ENCODE data around the gene CCDC178.
"Not testable (repeated sequence)": the region's sequence is repeated elsewhere in the genome, so short reads cannot be mapped to it uniquely, and the experiment has no call there.

The CCDC178 gene

DNA sequence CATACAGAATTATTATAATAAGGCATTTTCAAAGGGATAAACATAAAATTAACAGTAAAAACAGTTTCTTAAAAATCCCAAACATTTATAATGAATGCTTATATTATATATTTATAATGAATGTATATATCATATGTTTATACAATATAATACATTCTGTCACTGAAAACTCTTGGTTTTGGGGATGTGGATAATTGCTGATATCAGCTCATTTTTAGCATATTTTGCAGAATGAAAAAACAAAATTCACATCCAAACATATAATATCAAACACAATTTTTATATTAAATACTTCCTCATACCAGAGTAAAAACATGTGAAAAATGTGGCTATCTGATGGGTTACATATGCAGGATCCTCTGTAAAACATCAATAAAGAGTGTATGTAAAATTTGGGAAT is 465.0 kb downstream of the CCDC178 start:
- DNase-seq: no peak

DNA sequence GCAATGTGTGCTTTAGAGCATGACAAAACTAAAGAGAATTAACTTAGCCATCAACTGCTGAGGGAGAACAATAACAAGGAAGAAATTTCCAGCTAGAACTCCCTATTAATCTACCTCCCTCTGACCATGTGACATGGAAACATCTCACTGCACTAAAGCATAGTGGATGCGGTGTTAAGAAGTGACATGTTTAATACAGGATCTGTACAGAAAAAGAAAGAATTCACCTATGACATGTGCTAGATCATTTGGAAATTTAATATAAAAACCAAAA is 465.4 kb downstream of the CCDC178 start:
- DNase-seq: no peak

DNA sequence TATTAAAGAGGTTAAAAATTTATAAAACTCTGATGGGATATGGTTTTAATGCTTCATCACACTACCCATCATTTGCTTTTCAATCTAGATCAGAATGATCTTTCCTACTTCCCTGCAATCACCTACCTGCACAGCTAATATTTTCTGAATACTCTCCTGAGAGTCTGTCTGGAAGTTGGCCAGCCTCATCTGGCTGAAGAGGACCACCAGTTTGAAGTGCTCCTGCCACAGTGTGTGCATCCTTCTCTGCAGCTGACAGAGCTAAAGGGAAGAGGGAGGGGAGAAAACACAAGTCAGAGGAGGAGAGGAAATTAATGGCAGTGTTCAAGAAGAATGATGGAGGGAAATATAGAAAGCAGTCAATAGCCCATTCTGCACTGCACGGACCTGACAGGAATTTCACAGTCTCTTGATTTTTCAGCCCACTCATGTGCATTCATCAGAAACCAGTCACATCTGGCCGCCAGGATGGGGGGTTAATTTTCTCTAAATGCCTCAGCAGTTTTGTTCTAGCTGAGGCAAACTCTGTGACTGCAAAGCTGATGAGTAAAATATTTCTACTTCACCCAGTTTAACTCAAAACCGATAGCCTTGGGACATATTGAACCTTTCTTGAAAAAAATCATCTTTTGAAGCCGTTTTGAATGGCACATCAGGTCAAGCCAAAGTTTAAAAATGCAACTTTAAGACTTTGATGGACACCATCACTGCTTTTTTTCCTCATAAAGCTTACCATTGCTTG is 465.9 kb downstream of the CCDC178 start:
- DNase-seq: no peak

DNA sequence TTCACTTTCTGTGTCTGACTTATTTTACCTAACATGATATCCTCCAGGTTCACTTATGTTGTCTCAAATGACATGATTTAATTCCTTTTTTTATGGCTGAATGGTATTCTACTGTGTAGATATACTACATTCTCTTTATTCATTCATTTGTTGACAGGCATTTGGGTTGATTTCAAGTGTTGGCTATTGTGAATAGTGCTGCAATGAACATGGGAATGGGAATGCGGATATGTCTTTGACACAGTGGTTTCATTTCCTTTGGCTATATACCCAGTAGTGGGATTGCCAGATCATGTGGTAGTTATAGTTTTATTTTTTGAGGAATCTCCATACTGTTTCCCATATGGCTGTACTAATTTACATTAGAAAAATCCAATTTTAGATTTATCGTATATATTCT is 472.3 kb downstream of the CCDC178 start:
- no peak for DNase-seq

DNA sequence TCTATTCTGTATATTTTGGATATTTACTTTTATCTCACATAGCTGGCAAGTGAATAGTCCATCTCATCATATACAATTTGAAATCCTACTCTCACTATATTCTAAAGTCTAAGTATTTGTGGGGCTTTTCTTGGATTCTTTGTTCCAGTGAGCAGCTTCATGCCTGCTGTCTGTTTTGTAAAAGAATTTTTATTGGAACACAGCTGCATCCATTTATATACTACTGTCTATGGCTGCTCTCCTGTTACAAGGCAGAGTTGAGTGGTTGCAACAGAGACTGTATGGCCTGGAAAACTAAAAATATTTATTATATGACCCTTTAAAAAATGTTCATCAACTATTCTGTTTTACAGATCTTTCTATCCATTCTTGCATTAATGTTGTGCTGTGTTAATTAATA is 474.4 kb downstream of the CCDC178 start:
- no peak for DNase-seq

DNA sequence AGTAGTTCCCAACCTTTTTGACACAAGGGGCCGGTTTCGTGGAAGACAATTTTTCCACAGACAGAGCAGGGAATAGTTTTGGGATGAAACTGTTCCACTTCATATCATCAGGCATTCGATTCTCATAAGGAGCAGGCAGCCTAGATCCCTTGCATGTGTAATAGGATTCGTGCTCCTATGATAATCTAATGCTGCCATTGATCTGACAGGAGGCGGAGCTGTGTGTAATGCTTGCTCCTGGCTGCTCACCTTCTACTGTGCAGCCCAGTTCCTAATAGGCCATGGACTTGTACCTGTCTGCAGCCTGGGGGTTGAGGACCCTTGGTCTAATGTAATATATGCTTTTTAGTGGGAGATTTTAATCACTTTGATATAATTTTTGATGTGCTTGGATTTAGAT is 479.0 kb downstream of the CCDC178 start:
- DNase-seq: no peak

DNA sequence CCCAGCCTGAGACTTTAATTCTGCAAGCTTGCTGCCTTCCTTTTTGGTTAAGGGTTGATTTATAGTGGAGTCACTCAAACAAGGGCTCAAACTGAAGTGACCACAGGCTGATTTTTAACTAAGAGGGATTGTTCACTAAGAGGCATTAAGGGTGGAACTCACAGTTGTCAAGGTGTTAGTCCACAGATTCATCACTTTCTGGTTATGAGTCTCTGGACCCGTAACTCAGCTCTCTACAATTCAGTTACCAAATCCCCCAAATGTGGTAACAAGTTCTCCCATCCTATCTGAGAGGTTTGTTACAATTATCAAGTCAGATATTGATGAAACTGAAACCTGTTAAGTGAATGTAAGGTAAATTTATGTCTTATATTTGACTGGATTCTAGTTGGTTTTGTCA is 481.8 kb downstream of the CCDC178 start:
- no peak for DNase-seq

DNA sequence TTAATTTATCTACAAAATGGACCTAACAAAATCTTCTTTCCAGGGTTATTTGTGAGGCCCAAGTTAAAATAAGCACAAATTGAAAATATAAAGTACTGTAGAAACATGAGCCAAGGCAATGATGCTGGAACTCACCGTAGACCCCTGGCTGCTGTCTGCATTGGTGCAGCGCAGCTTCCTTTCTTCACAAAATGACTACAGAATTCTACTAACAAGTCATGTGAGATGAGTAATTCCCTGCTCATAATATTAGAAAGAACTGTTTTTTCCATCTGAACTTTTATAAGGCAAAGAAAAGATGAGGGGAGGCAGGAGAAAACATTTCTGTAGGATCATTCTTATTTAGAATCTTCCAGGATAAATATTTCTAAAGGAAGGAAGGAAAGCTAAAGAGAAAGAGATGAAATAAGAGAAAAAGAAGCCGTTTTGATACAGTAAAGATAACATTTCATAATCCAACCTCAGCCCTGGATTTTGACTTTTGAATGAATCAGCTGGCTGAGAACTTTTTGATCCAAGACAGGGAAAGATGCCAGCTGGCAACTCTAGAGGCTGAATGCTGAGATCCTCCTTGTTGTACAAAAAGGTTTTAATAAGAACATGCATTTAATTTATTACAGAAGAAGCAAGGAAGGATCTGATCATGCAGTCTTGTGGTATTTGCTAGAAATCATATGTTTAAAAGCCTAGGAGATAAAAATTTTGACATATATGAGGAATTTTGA is 483.8 kb downstream of the CCDC178 start:
- no peak for DNase-seq

DNA sequence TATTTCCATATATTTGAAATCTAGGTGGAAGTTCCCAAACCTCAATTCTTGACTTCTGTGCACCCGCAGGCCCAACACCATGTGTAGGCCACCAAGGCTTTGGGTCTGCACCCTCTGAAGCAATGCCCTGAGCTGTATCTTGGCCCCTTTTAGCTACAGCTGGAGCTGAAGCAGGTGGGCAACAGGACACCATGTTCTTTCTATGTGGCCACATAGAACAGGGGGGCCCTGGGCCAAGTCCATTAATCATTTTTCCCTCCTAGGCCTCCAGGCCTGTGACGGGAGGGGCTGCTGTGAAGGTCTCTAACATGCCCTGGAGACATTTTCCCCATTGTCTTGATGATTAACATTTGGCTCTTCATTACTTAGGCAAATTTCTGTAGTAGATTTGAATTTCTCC is 488.2 kb downstream of the CCDC178 start:
- DNase-seq: not testable (repeated sequence)

DNA sequence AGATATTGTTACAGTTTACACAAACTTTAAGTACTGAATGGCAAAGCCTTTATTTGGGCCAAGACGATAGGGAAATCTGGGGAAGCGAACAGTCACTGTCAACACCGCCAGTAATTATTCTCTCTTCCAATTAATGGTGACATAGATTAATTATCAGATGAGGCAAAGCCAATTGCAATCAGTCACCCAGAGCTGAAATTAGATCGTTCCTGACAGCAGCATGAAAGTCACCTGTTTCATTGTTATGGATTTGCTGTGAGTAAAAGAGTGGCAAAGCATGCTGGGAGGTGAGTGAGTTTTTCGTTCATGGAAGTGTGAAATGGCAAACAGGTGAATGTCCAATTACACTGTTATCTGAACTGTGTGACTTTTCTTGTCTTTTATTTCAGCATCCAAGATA is 502.9 kb downstream of the CCDC178 start:
- no peak for DNase-seq

DNA sequence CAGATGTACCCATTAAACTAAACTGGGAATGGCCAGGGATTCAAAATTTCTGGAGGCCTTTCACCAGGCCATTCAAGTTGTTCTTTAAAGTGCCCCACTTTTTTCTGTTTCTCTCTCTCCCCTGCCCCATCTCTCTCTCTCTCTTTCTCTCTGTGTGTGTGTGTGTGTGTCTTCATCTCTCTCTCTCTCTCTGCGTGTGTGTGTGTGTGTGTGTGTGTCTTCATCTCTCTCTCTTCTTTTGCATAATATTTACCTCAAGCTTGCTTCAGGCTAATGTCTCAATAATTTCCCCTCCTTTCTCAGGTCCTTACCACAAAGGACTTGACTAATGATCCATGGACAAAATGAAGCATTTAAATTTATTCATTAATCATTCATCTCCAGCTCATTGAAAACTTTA is 503.5 kb downstream of the CCDC178 start:
- DNase-seq: no peak

DNA sequence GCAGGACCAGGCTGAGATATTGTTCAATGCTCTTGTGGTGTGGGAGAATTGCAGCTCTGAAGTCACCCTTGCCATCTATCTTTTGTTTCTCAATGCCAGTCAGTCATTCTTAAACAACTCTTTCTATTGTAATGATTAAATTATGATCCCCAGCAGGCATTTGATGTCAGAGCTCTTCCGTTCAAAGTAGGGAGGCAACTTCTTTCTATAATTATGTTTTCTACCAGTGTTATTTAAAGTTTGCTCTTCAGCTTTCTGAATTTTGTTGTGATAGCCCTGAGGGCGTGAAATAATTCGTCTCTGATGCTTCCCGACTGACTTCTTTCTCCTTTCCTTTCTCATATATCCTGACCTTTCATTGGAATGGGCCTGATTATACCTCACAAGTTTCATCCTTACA is 506.3 kb downstream of the CCDC178 start:
- no peak for DNase-seq

DNA sequence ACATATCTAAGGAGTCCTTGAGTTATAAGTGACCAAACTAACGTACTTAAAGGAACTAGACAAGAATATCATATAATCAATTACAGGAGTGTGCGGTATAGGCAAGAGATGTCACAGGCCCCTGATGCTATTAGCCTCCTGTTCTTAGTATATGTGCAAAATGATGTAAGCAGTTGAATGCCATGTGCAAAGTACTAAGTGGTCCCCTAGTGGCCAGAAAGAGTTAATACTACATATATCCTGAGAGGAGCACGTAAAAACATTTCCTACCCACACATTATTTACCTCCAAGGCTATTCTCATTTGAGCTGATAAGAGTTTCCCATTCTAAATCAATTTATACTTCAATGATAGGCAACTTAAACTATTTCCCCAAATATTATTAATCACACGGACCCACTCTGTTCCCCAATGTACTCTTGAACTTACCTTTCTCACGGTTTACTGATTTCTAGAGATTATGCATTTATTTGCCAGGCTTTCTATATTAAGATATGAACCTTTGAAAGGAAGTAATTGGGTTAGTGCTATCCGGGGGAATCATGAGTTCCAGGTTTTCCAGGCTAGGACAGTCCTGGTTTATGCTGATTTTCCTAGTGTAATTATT is 509.7 kb downstream of the CCDC178 start:
- peak; percentile 74 to 85 for DNase-seq

DNA sequence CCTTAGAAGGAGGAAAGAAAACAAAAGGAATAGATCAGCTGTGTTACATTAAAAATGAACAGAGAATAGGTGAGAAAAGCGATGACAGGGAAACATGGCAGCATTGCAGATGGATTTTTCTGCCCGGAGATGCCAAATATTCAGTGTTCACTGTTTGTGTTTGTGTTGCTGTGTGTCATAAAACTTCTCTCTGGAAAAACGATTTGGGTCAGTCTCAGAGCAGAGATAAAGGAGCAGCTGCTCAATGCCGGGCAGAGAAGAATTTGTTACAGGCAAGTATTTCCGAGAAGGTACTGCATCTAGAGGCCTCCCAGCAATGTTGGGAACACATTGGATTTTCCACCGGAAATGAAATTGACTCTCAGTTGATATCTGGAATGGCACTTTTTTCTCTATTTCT is 511.3 kb downstream of the CCDC178 start:
- no peak for DNase-seq

DNA sequence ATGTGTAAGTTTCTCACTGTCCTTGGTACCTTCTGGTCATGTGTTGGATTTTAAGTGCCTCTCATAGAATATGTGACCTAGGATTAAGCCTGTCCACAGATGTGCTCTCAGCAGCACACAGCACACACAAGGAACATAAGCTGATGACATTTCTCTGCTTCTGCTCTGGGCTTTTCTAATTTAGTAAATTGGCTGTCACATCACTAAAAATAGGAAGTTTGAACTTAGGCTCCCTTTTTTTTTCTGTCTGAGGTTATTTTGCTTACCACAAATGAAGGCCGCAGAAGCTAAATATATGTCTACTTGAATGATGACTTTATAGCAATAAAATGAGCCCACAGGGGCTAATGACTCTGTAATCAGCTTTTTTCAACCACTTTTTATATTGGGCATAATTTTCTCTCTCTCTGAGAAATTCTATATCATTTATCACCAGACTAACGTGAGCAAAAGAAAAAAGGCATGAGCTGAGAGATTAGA is 517.5 kb downstream of the CCDC178 start:
- DNase-seq: peak; percentile 88

DNA sequence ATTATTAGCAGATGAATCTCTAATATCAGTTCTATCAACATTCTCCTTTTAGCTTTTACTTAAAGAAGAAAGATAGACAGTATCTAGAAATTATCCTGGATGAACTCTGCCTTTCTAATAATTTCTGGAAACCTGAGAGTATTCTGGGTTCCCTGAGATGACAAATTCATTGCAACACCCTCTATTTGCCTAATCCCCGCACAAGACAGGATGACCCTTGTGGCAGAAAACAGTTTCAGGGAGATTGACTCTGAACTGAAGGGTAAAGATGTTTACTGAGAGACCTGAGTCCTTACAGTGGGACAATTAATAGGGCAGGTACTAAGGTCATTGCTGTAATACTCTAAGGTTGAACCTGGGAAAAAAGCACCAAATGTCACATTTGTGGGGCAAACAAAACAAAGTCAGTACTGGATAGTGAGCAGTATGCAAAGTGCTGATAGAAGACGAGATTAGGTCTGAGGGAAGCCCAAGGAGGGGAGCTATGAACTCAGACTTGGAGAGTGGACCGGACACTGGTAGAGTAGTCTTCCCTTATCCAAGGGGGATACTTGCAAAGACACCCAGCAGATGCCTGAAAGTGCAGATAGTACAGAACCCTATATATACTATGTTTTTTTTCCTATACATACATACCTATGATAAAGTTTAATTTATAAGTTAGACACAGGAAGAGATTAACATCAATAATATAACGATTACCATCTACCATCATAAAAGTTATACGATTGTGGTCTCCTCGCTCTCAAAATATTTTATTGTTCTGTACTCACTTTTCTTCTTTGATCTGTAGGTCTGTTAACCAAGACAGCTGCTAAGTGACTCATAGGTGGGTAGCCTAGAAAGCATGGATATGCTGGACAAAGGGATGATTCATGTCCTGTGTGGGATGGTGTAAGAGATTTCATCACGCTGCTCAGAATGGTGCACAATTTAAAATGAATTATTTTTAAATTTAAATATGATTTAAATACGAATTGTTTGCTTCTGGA is 519.4 kb downstream of the CCDC178 start:
- peak; percentile 54 to 68 for DNase-seq

DNA sequence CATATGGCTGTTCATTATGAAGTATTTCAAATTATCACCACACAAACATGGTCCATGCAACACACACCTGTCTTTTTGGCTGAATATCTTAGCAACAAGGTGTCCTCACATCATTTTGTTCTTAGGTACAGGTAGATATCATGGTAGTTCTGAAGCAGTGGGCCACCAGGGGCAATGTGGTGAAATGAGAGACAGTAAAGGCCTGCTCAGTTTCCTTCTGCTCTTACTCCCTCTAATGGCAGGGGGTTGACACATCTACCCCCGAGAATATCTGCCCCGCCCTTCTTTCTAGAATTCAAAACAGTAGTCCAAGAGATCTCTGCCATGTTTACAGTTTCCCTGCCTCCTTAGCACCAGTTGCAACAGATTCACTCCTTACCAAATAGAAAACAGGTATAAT is 520.7 kb downstream of the CCDC178 start:
- DNase-seq: peak; percentile 83 to 84

DNA sequence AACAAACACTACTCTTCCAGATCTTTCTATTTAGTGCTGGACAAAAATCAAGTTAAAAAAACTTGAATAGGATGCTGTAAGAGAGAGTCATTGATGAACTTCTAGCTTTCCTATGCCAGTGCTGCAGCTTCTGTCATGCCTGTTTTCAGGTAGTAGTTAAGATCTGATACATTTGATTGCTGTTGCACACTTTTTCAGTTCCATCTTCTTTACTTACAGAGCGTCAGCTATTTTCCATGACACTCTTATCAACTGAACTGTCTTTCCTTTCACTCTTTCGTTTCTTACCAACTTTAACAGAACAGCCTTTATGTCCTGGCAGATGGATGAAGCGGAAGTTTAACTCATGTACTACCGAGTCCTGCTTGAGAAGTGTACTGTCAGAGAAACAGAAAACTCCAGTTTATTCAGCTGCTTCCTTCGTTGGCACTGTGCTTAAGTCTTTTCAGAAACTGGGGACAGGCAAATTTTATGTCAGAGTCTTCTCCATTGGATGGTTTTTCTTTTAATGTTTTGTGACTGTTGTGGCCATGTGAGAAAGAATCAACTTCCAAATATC is 521.8 kb downstream of the CCDC178 start:
- no peak for DNase-seq

DNA sequence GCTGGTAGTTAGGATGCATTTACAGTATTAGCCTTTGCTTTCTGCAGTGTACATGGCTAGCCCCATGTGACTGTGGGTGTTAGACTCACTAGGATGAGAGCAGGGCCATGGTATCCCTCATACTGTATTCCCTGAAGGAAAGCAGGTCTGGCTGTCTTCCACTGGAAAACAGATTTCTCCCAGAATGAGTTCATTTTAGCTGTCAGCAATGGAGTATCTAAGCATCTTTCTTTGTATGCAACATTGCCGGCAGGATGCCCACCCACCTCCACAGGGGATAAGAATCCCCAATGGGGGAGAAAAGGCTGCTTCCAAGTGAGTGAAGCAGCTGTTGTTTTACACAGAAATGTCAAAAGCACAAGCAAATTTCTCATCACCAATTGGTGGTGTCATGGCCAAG is 525.0 kb downstream of the CCDC178 start:
- DNase-seq: no peak

DNA sequence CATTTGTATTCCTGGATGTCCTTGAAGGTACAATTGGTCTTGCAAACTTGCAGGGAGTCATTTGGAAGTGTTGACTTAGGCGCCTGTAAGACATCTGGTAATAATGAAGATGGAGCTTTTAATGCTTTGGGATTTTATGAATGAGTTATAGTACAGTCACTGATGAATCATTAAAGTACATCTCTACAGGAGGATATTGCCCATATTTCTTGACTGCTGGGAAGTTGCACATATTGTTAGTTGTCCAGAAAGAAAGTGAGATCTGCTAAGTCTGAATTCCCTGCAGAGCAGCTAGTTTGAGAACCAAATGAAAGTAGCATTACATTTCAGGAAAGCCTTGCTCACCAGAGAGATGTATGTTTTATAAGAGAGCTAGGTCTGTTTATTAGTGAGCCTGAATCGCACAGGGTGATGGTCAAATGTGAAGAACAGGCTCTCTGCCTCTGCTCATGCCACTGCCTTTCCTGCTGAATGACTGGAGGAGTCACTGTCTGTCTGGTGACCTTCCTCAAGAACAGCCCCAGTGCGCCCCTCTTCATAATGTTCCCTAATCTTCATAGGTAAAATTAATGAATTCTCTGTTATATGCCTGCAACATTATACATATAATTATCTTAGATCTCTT is 528.7 kb downstream of the CCDC178 start:
- no peak for DNase-seq

DNA sequence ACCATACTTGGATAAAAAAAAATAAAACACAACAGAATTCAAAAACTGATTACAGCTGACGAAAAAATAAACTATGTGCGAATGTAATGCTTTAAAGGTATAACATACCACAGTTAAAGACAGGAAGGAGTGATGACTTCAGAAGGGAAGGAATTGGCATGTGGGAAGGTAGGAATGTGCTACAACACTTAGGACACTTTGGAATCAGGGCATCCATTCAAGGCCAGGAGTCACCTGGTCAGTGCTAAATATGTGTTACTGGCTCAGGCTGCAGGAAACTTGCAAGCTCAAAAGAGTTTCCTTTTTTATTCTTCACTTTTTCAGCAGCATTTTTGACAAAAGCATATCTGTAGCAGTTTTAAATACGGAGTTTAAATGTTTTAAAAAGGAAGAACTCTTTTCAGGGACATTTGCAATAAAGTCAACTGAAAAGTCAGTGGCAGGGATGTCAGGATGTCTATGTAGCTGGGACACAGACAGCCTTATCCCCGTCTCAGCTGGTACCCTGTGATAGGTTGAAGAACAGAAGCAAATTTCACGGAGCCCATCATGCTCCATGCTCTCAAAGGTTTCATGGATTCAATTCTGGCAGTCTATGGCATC is 529.7 kb downstream of the CCDC178 start:
- no peak for DNase-seq

Data from Kasumi-1 (cell line).